Activated gamma-delta T cell (primary cell): ENCODE results near the gene TBC1D2.

Experiments used
- DNase-seq: peaks from one replicate; lab custom pipeline; 2025; lab: John Stamatoyannopoulos, UW

TBC1D2 gene

GRCh38 chr9:98218562-98219363 lies 36.7 kb downstream of the TBC1D2 start:
- no peak for DNase-seq

GRCh38 chr9:98217255-98217654 lies 38.2 kb downstream of the TBC1D2 start:
- DNase-seq, result no peak

GRCh38 chr9:98216391-98216790 lies 39.1 kb downstream of the TBC1D2 start:
- DNase-seq, result no peak

GRCh38 chr9:98215821-98216220 lies 39.6 kb downstream of the TBC1D2 start:
- DNase-seq, result no peak

GRCh38 chr9:98215271-98215670 lies 40.2 kb downstream of the TBC1D2 start:
- DNase-seq, result no peak

GRCh38 chr9:98214811-98215210 lies 40.6 kb downstream of the TBC1D2 start:
- no peak for DNase-seq

- no peak for DNase-seq
Observed at GRCh38 chr9:98211260-98211659, 44.2 kb downstream of the TBC1D2 start.

- DNase-seq, result no peak
Observed at GRCh38 chr9:98210435-98210834, 45.0 kb downstream of the TBC1D2 start.

GRCh38 chr9:98209530-98209929 lies 45.9 kb downstream of the TBC1D2 start:
- DNase-seq, result no peak

GRCh38 chr9:98208635-98209034 lies 46.8 kb downstream of the TBC1D2 start:
- DNase-seq, result no peak

- DNase-seq, result no peak
Observed at GRCh38 chr9:98207606-98208005, 47.8 kb downstream of the TBC1D2 start.

GRCh38 chr9:98206754-98207153 lies 48.7 kb downstream of the TBC1D2 start:
- DNase-seq, result no peak

- no peak for DNase-seq
Observed at GRCh38 chr9:98204692-98205091, 50.8 kb downstream of the TBC1D2 start.

GRCh38 chr9:98203153-98203552 lies 52.3 kb downstream of the TBC1D2 start:
- no peak for DNase-seq

- DNase-seq, result no peak
Observed at GRCh38 chr9:98202252-98202651, 53.2 kb downstream of the TBC1D2 start.

GRCh38 chr9:98201749-98202148 lies 53.7 kb downstream of the TBC1D2 start:
- DNase-seq, result no peak

- no peak for DNase-seq
Observed at GRCh38 chr9:98201102-98201501, 54.3 kb downstream of the TBC1D2 start.

- no peak for DNase-seq
Observed at GRCh38 chr9:98199388-98200033, 55.9 kb downstream of the TBC1D2 start.

GRCh38 chr9:98195671-98196070 lies 59.8 kb downstream of the TBC1D2 start:
- DNase-seq, result no peak

- DNase-seq, result no peak
Observed at GRCh38 chr9:98193336-98193944, 62.0 kb downstream of the TBC1D2 start.

- DNase-seq, result peak; percentile 58
Observed at GRCh38 chr9:98192503-98193335, 62.7 kb downstream of the TBC1D2 start, which contains the start of gene CORO2A. TSS of gene CORO2A (minus strand) at chr9:98192637. CDS start at chr9:98157660, 34,977 bp downstream.
